HG03342 (cell line): ENCODE data around the gene NRP1.

Source experiments
- ATAC-seq: cut with Tn5 transposase; IDR thresholded peaks from one replicate; pipeline ENCODE4 v1.9.1; 2021; ENCODE audit warnings: mild to moderate bottlenecking, moderate library complexity; ENCODE audit not compliant: unreplicated experiment

Gene NRP1

GRCh38 chr10:33293531-33294170, 40.8 kb downstream of the NRP1 start:
- no peak for ATAC-seq

- ATAC-seq, result no peak
Observed at GRCh38 chr10:33293076-33293475, 41.4 kb downstream of the NRP1 start.

- ATAC-seq, result no peak
Observed at GRCh38 chr10:33291053-33291592, 43.3 kb downstream of the NRP1 start.

DNA sequence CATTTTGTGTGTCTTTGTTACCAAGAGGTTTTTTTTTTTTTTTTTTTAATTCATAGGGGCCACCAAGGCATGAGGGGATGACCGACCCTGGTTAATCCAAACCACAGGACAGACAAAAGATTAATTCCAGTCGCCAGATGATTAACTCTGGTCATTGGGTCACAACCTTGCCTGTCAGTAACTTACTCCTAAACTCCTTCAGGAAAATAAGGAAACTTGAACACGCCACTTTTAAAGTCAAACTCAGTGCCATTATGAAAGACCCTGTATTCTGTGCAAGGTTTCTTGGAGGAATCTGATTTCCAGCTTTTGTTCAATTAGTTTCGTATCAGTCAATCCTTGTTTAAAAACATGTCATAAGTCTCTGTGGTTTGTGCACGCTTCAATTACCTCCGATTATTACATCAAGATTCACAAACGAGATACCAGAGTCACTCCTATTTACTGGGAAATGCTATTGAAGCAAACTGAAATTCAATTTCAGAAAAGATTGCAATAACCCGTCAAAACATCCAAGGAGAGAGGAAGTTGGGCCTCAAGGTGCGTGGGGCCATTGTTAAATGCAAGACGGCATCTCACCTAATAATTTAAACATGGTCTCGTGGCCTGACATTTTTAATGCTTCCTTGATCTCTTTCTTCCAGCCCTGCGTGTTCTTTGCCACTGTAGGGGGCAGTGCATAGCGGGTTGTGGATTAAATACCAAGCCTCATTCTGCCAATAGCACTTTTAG, 44.0 kb downstream of the NRP1 start:
- ATAC-seq, result no peak

DNA sequence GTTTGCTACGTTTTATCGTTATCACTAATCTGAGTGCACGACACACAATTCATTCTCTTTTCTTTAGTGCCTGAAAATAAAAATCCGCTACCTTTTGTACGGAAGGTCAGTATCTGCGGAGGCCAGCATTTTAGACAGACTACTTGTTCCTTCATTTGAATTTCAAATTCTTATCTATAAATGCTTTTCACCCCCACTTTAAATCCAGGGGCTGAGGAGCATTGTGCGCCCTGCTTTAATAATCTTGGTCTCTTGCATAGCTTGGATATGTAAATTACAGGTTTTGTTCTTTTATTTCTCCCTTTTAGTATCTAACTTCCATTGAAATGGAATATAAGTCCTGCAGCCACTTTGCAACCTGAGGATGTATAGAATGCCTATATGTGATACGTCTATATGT, 44.7 kb downstream of the NRP1 start:
- no peak for ATAC-seq

- no peak for ATAC-seq
Observed at GRCh38 chr10:33288127-33288526, 46.3 kb downstream of the NRP1 start.

GRCh38 chr10:33287112-33287511, 47.4 kb downstream of the NRP1 start:
- no peak for ATAC-seq

GRCh38 chr10:33286157-33286934, 48.1 kb downstream of the NRP1 start:
- no peak for ATAC-seq

DNA sequence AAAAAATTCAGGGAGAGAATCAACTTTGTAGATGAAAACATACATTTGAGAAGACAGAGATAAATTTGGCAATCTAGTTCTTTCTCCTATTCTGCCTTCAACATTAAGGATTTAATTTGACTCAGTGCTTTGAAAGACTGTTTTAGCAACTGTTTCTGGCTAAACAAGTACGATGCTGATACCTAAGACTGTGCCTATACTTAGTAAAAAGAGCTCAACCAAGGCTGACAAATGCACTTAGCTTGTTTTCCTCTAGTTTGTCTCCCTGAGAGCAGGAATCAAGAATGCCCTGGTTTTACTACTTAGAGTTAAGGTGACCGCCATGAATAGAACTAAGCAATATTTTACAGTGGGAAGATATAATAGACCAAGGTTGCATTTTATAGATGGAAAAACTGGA, 49.5 kb downstream of the NRP1 start:
- ATAC-seq, result no peak

DNA sequence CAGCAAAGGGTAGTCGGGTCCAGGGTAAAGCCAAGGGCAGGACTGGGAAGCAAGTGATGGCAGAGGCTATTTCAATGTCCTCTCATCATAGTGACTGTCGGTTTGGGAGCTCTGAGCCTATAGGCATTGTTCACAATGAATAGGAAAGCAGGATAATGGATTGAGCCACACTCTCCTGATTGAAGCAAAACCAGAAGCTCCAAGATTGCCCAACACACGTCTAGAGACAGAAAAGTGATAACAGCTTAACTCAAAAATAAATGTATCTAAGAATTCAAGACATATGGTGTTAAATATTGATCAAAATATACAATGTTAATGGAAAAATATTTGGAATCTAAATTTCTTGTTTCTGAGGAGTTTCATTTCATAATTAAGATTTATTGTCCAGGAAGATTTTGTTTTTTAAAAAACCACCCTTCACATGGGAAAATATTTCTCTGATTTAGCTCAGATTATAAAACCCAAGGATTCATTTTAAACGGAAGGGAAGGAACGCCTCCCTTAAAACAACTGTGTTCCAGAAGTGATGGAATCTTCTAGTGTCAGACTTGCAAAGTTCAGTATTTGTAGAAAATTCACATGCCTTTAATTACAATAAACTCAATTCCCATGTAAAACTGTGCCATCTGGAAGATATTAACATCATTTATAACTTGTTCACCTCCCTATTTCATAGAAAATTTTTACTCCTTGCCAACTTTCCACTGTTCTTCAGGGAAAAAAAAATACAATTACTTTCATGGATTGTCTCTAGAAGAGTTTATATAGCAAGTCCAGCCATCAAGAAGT, 54.5 kb downstream of the NRP1 start:
- ATAC-seq, result no peak

DNA sequence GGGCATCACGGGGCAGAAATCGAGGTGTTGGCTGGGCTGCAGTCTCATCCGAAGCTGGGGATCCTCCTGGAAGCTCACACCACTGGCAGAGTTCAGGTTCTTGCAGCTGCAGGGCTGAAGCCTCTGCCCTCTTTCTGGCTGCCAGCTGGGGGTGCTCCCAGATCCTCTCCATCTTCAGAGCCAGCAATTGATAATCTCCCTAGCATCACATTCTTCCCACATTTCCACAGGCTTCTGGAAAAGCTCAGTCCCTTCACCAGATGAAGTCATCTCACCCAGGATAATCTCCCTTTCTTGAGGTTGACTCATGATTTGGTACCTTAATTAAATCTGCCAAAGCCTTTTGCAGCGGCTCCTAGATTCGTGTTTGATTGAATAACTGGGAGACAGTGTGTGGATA, 55.2 kb downstream of the NRP1 start:
- no peak for ATAC-seq

GRCh38 chr10:33278198-33278597, 56.3 kb downstream of the NRP1 start:
- no peak for ATAC-seq

DNA sequence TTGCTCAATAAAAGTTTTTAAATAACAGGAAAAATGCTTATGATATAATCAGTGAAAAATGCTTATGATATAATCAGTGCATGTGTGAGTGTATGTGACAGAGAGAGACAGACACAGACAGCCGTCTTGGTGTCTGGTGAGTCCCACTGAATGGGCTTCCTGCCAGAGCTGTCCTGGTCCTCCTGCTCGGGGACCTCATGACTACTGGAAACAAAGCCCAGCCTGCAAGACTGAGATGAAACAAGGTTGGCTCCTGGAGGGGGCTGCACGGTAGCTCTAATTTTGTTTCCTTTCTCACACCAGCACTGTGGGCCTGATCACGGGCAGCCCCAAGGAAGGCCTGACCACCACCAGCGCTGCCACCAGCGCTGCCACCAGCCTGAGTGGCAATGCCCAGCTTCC, 57.3 kb downstream of the NRP1 start:
- no peak for ATAC-seq

DNA sequence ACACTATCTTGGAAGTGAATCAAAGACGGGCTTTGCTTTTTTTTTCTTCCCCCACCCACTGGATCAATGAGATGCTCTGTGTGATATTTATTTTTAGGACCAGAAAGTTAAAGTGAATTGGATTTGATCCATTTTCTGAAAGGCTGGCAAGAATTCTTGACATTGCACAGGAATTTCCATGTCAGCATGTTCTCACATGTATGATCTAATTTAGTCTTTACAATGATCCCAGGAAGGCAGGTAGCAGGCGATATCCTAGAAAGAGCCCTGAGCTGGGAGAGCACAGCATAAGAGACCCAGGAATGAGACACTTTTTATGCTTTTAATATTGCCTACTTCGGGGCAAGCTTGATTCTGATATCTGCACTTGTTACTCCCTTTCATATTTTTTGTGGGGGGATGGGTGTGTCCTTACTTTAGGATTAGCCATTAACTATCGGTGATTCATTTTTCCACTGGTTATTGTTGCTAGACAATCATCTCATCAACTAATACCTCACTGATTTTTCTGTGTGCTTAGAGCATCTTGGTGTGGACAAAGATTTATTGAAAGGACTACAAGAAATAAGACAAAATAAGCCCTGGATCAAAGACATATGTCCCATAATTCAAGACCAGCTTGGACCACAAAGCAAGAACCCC, 58.1 kb downstream of the NRP1 start:
- ATAC-seq, result no peak

GRCh38 chr10:33274096-33274785, 60.2 kb downstream of the NRP1 start:
- no peak for ATAC-seq

DNA sequence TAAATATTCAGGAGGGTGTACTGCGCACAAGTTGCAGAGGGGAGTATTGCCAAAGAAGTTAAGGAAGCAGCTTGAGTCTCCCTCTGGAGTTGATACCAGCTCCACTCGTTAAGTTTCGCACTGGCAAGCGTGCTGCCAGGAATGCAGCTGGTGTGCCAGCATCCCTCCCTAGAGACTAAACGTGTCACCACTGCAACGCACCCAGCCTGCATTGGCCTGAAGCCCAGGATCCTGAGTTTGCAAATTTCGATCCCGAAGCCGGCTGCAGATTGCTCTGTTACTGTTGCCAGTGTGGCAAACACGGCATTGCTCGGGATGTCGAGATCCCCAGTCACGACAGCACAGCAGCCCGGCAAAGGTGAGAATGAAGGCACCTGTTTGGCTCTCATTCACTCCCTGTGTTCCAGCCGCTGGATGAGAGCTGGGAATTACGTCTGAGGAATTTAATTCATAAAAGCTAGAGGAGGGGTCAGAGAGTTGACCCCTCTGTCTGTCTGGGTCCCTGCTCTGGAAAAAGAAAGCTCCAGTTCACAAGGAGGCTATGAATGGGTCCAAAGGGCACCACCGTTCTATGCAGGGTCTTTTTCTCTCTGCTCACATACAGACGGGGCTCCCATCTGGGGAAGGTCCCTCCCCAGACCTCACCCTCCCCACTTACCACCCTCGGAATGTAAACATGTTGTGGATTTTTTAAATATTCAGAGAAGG, 61.0 kb downstream of the NRP1 start:
- no peak for ATAC-seq

GRCh38 chr10:33272635-33273034, 61.8 kb downstream of the NRP1 start:
- no peak for ATAC-seq

DNA sequence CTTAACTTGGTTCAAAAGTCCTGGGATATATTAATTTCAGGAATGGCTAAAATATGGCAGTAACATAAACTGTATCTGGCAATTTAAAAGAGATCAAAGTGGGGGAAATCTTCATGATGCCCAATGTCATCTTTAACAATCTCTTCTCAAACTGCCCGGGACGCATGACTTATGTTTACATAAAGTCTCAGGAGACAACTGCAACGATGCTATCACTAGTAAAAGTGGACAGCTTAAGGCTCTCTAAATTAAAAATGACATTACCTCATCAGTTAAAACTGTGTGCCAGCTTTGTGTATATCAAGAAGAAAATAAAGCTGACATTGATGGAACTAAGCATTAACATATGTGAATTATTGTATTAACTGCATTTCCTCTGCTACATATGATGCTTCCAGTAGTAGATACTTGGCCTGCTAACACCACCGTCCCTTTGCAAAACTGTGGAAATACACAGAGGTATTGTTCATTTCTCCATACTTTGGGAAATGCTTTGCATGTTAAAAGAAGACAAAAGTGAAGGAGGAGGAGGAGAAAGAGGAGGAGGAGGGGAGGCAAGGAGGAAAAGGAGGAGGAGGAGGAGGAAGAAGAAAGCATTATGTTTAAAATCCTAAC, 62.4 kb downstream of the NRP1 start:
- no peak for ATAC-seq

- no peak for ATAC-seq
Observed at GRCh38 chr10:33270971-33271370, 63.5 kb downstream of the NRP1 start.
